ENCODE results near the gene WNT3.
"Not testable (repeated sequence)": the region's sequence is repeated elsewhere in the genome, so short reads cannot be mapped to it uniquely, and the experiment has no call there.

Gene WNT3

DNA sequence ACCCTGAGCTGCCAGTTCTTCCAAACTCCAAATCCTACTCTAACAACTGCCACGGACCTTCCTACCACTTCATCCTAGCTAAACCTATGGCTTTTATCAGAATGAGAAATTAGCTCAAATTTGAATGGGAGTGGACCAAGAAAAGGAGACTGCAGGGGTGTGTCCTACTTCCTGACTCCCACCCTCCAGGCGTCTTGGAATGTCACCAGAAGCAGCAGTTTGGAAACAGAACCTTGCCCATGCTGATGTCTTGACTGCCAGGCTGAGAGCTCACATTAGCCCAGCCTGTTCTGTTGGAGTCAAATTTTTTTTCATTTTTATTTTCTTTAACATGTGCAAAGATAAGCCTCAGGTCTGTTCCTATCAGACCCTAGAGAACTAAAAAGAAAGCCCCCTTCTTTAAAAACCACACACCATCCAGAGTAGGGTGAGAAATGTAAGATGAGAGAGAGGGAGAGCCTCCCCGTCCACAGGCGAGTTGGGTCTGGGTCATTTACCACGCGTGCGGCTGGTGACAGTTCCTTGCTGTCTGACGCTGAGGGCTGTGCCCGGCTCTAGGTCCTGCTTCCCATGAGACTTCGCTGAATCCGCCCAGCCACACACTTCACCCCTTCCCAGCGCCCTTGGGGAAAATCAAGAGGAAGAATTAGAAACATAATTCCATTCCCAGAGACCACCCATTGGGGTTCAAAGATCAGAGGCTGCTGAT lies 54.3 kb downstream of the WNT3 start:
- no peak for DNase-seq

DNA sequence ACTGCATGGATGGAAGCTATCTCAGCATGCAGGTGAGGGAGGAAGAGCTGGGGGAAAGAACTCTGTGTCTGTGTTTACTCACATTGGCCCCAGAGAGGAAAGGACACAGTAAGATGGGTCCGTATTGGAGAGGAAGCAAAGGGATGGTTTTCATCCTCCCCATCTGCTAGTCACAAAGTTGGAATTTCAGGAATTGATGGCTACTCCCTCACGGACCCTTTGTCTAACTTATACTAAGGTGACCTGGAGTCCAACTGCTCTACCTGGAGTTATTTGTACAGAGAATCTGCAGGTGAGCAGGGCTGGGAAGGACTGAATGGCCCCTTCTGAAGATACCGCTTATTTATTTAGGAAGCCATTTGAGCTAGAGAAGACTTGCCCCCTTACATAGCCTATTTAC lies 55.1 kb downstream of the WNT3 start:
- DNase-seq, result no peak

DNA sequence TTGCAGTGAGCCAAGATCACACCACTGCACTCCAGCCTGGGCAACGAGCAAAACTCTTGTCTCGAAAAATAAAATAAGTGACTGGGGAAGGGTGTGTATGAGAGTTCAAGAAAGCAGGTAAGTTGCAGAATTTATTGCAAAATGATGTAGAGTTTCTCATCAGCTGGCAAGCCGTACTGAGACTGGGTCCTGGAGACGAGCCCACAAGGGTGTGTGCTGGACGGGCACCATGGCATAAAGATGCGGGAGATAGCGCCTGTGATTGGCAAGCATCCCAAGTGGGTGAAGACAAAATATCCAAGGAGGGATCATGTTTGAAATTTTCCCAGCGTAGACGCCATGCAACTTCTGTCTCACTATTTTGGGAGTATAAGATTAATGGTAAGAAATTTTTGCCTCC lies 59.4 kb downstream of the WNT3 start:
- DNase-seq, result no peak

DNA sequence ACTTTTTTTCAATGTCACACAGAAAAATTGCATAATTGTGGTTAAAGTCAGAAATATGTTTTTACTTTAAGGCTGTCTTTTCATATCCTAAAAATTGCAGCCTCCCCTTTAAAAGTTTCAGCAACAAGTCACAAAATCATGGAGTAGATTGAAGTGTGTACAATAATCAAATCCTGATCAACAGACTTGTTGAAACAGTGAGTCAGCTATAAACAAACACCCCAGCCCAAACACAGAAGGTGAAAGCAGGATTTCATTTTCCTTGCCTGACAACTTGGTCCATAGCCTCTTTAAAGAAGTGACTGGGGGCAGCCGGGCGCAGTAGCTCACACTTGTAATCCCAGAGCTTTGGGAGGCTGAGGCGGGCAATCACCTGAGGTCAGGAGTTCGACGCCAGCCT lies 59.9 kb downstream of the WNT3 start:
- DNase-seq, result no peak

DNA sequence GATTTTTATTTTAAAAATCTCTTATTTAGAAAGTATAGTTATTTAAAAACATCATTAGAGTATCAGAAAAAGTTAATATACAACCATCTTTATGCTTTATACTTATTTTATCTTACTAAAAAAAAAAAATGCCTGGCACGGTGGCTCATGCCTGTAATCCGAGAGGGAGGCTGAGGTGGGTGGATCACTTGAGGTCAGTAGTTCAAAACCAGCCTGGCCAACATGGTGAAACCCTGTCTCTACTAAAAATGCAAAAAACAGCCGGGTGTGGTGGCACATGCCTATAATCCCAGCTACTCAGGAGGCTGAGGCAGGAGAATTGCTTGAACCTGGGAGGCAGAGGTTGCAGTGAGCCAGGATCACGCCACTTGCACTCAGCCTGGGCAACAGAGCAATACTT lies 60.9 kb downstream of the WNT3 start:
- DNase-seq, result not testable (repeated sequence)

DNA sequence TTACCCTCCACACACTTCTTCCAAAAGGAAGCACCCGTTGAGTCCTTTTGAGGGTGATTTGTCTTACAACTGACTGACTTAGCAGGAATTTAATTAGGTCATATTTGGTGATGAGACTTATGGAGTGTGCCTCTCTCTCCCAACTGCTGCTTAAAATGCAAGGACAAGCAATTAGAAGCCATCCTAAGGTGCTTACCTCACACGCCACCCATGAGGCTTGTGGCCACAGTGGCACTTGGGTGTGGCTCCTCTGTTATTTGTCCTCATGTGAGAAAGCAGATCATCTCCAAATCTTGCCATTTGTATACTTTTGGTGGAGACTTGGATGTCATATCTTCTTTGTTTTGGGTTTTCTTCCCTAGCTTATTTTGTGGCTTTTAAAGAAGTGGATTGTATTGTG lies 61.6 kb downstream of the WNT3 start:
- no peak for DNase-seq

DNA sequence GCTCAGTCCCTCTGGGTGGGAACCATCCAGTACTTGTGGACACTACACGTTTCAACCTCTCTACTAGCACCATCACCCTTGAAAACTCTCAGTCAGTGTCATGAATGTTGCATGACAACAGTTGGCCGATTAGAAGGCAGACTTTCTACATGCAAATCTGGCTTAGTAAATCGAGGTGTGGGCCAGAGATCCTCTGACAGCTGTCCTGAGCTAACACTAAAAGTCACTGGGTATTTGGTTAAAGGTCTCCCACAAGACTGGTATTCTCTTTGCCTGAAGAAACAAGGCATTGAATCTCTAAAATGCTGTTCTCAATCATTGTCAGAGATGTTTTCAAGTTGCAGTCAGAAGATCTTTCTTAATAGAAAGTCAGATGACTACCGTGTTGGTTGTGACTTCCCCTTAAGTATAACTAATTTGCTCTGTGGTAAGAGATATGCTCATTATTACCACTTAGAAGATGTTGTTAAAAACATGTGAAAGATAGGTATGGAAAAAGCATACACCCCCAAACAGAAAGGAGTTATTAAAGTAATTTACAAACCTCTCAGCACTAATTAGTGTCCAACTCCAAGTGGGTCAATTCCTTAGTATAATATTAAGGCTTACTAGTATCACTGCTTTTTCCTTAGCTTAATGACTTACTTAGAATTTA lies 62.3 kb downstream of the WNT3 start:
- DNase-seq, result no peak

DNA sequence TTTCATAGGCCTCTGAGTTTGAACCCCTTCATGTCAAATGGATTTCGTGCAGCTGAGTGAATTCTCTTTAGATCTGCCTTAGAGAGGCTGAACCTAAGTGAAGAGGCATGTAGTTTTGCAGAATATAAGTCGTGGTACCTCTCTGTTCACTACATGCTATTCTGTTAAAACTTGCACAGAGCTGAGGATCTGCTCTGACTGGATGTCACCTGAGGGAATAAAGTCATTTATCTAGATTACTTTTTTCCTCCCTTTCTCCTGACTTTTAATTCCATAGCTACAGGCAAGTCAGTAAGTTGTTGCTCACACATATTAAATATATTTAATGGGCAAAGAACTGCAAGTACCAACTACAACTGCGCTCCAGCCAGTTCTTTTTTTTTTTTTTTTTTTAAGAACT lies 64.7 kb downstream of the WNT3 start:
- DNase-seq, result no peak

DNA sequence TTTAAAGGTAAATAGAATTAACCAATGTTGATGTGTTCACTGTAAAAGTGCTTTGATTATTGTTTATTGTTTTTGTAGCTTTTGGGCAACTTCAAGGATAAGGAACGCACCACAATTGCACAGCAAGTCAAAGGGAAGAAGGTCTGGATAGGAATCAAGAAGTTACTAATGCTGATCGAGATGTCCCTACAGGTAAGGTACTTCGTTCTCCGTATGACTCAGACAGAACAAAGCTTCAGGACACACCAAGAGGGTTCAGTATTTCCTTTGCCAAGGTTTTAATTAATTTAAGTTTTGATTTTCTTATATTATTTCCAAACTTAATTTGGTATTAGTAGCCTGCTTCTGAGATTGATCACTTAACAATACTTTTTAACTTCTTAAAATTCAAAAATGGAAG lies 67.1 kb downstream of the WNT3 start:
- DNase-seq, result no peak

DNA sequence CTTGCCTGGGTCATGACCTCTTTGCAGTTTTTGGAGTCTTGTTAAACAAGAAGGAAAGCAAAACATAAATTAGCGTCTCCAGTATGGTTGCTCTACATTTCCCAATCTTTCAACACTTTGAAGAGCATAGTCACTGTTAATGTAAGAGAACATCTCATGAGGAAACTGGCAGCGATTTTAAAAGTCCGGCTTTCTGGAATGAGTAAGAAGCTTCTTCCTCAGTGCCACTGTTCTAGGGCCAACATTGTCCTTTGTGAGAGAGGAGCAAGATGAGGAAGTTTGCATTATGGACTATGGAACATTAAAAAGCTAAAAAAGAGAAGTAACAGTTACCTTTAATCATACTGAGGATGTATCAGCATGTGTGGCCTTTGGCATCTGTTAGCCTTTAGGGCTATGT lies 73.1 kb downstream of the WNT3 start:
- DNase-seq, result no peak

DNA sequence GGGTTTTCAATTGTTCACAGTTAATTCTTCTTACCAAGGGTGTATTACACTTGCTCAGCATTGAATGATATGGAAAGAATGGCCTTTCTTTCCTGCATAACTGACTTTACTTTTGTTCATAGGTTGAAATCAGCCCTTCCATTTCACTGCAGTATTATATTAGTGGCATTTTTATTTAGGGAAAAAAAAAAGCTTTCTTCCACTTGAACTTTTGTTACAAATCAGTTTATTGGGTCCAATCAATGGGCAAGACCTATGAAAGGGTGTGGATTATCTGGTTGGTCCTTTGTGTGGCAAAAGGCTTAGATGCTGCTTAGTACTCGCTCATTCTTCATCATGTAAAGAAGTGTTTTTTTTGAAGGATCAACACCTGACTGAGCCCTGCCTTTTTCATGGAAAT lies 74.1 kb downstream of the WNT3 start:
- no peak for DNase-seq

DNA sequence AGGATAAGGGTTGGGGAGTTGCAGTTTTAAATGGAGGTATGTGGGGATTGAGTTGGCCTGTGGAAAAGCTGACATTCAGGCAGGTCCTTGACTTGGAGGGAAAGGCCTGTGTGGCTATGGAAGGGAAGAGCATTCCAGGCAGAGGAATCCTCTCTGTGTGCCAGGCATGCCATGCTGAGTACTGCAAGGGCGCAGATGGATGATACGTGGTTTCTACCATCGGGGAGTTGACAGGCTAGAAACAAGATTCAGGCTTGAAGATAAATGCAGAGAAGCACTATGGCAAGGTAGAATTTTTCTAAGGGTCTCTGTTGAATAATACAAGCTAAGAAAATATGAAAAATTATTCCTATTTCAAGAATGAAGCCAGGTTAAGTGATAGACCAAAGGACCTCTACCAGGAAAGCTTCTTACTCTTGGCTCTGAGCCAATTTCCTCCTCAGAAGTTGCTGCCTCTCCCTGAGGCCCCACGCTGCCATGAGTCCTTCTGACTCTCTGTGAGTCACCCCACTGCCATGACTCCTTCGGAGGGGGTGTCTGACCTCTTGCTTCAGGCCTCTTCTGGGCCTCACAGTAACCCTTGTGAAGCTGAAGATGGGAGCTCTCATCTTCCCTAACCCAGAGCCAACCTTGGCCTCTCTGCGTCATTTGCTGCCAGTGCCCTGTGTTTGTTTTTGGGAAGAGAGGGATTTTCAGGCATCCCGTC lies 75.8 kb downstream of the WNT3 start:
- no peak for DNase-seq

DNA sequence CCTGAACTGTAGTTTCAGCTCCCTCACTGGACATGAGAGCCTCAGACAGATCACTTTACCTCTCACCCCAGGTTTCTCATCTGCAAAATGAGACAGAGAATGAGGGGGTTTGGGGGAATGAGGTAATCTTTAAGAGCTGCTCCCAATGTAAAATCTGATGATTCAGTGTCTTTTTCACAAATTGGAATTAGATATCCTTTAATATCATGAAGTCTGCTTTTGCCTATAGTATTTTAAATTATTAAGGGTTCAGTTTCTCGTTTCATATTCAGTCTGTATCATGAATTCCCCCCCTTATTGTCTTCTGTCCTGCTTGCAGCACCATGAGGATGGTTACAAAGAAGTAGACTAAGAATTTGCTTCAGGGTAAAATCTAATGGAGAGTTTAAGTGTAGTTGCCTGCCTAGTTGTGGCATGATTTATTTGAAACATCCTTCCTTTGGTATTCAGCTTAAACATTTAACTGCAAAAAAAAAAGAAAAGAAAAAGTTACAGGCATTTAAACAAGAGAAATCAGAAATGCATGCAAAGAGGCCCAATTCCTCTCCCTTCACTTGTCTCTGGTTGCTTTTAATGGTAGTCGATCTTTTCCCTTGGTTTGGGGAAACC lies 77.3 kb downstream of the WNT3 start:
- no peak for DNase-seq

DNA sequence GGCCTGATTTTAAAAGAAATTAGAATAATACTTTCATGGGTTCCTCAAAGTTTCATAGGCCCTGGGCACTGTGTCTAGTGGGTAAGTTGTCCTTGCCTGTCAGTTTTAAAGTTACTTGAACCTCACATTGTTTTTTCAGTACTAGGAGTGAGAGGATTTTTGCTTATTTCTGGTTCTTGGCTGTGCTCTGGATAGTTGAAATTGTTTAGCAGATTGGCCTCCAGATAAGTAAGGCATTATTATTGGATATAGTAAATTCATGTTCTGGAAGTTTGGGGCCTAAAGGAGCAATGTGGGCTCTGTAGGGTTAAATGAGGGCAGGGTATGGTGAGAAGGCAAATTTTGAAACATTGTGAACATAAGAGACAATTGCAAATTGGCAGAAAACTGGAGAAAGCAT lies 78.5 kb downstream of the WNT3 start:
- DNase-seq, result no peak

DNA sequence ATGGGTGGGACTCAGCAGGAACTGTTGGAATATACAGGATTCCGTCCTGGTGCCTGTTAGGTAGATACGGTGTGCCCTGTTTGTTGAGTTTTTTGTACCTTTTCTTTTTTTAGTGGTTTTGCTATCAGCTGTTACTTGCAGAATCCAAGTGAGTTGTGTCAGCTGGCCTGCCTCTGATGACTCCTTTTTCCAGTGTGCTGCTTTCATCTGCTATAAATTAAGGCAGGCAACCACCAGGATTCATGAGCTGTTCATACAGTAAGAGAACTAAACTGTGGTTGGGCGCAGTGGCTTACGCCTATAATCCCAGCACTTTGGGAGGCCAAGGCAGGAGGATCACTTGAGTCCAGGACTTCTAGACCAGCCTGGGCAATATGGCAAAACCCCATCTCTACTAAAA lies 79.9 kb downstream of the WNT3 start:
- DNase-seq, result no peak

DNA sequence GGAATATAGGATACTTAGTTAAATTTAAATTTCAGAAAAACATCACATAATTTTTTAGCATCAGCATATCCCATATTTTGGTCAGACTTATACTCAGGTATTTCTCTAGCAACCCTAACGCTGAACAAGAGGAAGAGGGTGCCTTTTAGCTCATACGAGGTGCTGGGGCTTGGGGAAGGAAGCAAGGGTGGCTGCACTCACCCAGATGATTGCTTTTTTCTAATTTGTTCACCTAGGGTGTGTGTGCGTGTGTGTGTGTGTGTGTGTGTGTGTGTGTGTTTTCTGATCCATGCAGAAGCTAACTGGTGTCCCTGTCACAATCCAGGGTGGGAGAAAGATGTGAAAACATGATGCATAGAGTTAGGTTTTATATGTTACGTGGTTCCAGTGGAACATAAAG lies 81.2 kb downstream of the WNT3 start:
- no peak for DNase-seq

DNA sequence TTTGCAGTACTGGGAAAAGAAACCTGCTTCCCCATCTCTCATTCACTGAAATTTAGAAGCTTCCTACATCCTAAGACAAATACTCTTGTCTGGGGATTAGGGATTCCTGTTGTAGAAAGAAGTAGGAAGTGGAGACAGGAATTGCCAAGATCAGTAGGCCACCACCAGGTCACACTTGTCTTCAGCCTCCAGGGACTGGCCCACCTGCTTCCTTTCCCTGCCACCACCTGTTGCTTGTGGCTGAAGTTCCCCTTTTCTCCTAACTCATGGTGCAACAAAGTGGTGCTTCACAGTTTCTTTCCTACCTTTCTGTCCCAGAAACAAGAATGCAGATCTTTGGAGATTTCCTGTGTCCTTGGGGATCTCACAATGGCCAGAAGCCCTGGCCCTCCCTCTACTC lies 82.4 kb downstream of the WNT3 start:
- DNase-seq, result no peak

DNA sequence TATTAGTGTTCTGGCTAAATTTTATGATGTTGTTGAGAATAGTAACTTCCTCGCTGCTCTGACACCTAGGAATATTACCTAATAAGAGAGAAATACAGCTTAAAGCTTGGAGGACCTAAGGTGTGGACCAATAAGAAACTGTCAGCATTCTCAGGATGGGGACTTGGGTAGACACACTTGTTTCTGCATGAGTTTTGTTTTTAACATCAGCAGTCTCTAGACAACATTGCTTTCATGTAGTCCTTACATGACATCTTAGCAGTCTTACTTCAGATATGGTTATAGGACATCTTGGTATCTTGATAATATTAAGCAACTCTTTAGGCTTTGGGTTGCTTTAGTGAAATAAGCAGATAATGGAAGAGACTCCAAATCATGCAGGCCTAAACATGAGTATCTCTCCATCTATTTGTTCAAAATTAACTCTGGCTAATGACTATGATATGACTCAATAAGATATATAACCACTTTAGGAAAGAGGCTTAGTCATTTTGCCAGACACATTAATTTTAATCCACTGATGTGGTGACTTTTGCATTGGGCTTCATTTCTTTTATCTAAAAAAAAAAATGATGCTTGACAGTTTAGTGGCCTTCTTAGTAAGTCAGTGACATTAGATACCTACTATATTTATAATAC lies 84.5 kb downstream of the WNT3 start:
- DNase-seq, result no peak

DNA sequence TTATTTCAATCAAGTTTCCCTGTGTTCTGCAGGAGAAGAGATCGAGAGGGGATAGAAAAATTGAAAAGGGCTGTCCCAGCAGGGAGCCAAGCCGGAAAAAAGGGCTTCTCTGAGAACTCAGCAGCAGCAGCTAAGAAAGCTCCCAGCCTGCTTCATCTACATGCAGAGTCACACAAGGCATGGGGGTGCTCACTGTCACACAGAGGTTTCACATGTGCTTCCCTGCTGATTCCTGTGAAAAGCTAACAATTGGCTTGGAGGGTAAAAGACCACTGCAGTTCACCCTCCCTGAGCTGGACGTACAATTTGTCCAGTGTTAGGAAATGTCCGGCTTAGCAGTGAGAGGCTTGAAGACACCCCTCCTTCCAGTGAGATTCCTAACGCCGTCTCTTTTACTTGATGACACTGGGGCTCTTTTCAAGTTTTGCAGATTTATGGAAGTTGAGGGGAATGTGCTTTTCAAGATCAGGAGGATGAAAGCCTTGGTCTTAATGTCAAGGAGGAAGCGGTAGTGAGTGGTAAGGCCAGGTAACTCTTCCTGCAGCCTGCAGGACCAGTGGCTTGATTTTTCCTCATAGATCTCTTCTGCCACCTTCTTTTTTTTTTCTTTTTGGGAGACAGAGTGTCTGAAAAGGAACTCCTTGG lies 85.6 kb downstream of the WNT3 start:
- no peak for DNase-seq

DNA sequence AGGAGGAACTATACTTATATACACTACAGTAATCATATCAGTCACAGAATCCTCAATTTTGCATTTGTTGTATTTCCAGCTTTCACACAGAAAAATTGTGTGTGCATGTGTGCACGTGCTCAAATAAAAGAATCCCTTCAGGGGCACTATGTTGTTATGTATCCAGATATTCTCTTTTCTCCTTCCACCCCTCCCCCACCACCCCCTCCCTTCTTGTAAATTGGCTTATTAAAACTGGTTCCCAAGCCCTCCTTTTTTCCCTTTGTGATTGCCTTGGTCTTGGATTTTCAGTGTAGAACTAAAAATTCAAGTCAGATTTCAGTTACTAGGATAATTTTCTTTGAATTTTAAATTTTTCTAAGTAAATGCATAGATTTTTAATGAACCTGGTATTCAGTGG lies 86.3 kb downstream of the WNT3 start:
- DNase-seq, result no peak

DNA sequence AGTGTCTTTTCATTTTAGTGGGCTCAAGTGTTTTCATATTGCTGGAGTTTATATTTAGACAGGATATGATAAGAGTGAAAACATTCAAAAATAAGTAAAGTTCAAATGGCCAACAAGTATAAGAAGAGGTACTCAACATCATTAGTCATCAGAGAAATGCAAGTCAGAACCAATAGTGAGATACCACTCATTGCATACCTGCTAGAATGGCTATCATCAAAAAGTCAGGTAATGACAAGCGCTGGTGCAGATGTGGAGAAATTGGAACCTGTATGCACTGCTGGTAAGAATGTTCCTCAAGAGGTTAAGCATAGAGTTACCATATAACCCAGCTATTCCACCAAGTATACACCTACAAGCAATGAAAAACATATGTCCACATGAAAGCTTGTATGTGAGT lies 87.8 kb downstream of the WNT3 start:
- DNase-seq, result no peak

DNA sequence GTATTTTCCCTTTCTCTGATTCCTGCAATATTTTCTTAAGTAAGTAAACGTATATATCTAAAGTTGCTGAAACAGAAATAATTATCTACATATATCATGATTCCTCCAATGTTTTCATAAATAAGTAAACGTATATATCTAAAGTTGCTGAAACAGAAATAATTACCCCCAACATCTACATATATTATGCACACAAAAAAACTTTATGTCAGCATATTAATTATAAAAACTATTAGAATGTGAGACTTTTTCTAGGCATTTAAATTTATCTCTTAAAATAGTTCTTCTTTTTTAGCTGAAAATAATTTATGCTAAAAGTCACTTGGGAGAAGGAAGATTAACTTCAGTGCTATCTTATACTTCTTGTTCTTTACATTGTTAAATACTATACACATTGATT lies 88.5 kb downstream of the WNT3 start:
- DNase-seq, result no peak

All from NCI-H2171 (cell line).